CD4-positive, alpha-beta T cell treated with Interleukin-17A for 4 hours (primary cell): Measurements from ENCODE around the gene DTD2.
"Not testable (repeated sequence)": the region's sequence is repeated elsewhere in the genome, so short reads cannot be mapped to it uniquely, and the experiment has no call there.

Experiments
- DNase-seq: peaks from one replicate; pipeline ENCODE4 v3.0.0-alpha.2; 2020; ENCODE audit warnings: mixed read lengths

The DTD2 gene

DNA sequence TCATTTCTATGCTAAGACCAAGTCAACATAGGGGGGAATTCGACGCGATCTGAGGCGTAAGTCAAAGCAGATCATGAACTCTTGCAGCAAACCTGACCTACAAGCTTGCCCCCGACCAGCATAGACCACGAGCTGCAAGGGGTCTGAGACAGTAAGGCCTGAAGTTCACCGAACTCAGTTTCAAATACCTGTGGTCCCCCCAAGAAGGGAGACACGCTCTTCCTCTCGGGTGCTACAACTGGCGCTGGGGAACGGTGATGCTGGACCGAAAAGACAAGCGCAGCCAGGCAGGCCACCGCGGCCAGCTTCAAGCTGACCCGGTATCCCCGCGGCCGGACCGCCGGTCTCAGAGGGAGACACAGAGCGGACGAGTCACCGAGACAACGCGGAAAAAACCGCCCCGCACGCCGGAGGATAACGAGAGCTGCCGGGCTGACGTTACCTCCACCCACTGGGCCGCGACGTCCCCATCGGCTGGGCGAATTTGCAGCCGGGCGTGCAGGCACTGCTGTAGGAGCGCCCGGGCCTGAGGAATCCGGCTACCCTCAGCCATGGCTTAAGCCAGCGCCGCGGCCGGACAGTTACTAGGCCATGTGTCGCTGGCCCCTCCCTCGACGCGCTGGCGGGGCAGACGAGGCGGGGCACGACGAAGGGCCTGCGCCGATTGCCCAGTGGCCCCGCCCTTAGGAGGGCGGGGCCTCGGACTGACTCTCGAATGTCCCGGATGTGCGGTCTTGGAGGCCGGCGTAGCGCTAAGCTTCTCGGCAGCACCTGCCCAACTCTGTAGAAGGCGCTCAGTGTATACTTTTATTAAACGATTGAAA lies at the start of gene DTD2:
Gene DTD2, minus strand, starts transcription at position 666 of the 824 bp plus-strand sequence. Its CDS starts 113 bp downstream, at position 553.
- DNase-seq: peak; percentile 92

DNA sequence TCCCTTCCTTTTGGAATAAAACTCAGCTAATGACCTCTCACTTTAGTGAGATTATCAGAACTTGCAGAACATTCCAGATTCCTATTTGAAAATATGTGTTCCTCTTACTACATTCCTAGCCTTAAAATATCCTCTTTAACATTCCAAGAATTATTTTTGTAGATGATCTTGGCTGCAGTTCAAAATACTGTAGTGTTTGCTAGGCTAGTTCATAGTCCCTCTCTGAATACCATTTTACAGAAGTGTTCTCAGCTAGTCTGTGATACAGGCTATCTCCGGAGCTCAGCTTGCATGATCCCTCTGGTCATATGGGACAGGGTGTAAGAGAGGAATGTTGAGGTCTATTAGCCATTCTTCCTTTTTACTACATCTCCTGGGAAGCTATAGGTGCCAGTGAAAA lies 48.1 kb upstream of the DTD2 start:
- no peak for DNase-seq

DNA sequence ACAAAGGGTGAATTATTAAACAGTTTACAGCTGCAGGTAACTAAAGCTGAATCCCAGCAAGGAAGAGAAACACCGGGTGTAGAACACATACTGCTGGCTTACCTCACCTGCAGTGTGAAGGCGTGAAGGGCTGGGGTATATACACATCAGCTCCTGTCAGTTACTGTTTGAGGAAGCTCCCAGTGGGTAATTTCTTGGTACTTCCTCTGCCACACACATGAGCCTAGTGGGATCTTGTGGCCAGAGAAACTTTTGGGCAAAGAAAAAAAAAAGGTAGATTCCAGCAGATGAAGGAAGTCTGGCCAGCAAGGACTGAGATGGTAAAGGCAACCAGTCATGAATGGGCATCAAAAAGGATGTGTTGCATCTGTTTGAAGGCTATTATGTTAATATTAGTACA lies 44.6 kb upstream of the DTD2 start:
- DNase-seq: no peak

DNA sequence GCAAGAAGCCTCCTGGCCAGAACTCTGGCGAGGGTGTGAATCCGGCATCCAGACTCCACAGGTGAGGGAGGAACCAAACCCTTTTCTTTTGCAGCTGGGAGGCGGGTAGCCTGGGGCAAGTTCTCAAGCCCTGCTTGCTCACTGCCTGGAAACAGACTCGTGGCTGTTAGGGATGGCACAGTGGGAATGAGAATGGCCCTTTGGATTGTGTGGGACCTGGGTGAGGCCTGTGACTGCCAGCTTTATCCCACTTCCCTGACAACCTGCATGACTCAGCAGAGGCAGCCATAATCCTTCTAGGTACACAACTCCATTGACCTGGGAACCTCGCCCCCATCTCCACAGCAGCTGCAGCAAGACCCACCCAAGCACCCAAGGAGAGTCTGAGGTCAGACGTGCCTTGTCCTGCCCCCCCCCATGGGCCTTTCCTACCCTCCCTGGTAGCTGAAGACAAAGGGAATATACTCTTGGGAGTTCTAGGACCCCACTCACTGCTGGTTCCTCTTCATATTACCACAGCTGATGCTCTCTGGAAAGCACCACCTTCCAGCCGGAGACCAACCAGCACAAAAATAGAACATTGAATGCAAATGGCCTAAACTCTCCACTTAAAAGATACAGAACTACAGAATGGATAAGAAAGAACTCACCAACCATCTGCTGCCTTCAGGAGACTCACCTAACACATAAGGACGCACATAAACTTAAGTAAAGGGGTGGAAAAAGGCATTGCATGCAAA lies 35.6 kb upstream of the DTD2 start:
- no peak for DNase-seq

DNA sequence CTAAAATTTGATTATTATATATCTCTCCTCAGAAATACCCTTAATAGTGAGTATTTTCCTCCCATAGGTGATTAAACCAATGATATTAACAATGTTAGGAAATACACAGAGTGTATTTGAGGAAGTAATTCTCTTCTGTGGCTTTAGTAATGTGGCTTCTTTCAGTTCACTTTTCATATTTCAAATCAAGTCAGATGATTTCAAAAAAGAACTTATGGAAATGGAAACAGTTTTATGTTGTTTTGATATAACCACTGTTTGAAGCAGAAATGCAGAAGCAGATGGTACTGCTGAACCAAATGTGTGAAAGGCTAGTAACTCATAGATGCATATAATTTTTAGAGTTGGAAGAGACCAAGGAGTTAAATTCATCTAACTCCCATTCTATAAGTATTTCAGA lies 32.4 kb upstream of the DTD2 start:
- no peak for DNase-seq

DNA sequence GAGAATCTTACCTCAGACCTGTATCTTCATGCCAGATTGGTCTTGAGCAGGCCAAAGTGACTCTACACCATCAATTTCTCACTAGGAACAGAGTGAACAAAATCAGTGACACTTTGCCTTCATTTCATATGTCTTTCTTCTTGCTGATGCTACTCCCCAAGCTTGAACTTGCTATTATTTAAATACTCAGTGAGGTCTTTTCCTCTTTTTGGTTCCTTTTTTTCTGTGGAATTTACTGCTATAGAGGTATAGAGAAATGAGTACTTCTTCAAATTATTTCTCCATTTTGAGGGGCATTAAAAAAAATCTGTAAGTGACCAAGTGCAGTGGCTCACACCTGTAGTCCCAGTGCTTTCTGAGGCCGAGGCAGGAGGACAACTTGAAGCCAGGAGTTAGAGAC lies 30.6 kb upstream of the DTD2 start, which contains the start of gene GPR33:
Gene GPR33, minus strand, starts transcription at position 154 of the 400 bp plus-strand sequence. CDS start 4,074 bp downstream, outside the sequence.
- no peak for DNase-seq

DNA sequence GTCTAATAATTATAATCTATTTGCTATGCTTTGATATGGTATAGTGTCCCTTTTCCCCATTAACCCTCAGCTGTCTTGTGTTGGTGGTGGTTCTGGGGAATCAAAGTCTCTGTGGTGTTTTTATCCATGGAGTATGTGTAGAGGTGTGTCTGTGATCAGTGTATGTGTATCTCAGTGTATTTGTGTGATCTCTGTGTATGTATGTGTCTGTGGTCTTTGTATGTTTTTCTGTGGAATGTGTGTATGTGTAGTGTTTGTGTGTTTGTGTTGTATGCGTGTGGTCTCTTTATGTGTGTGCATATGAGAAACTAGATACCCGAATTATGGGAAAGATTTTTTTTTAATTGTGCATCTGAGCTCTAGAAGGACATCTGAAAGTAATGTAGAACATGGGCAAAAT lies 29.5 kb upstream of the DTD2 start:
- DNase-seq: no peak

DNA sequence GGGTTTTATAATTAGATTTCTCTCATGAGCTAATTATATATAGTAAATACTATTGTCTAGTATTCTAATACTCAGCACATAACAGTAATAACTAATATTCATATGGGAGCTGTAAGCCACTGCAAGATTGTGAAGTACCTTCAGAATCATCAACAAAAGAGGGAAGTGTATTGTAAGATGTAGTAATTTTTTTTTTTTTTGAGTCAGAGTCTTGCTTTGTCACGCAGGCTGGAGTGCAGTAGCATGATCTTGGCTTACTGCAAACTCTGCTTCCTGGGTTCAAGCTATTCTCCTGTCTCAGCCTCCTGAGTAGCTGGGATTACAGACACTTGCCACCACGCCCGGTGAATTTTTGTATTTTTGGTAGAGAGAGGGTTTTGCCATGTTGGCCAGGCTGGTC lies 27.4 kb upstream of the DTD2 start:
- no peak for DNase-seq

DNA sequence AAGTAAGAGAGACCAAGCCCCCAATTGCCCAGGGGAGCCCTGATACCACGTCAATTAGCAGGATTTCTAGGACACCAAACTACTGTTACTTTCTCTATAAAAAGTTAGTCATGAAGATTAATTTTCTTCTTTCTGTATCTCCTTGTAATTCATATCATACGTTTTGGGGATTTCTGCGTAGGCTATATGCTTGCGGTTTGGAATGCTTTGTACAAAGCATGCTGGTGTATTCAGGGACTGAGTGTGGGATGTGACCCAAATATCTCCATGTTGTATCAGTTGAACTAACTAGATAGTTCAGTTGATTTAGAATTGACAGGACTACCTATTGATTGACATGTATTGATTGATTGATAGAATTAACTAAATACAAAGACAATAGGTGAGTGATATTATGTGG lies 22.9 kb upstream of the DTD2 start:
- no peak for DNase-seq

DNA sequence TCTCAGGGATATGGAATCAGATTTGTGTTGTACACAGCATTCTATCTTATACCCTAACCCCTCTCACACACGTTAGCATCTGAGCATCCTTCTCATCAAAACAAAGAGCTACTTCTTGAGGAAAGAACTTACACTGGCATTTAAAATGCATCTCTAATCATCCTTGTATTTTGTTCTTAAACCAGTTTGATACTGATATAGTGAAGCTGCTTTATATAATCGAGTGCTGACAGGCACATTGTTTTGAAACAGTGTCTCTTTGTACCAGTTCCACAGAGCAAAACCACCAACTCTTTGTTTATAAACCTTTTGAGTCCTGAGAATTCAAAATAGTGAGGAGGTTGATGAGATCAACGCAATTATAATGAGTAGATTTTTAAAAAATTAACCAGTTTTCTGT lies 21.7 kb upstream of the DTD2 start:
- no peak for DNase-seq

DNA sequence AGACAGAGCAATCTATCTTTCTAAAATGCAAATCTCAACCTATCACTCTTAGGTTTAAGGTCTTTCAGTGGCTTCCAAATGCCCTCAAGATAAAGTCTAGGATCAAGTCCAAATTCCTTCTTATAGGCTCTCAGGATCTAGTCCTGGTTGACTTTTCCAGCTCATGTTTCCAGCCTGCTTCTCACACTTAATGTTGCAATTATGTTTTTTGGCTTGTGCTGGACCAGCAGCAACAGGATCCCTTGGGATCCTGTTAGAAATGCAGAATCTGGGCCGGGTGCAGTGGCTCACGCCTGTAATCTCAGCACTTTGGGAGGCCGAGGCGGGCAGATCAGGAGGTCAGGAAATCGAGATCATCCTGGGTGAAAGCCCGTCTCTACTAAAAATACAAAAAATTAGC lies 19.9 kb upstream of the DTD2 start:
- no peak for DNase-seq

DNA sequence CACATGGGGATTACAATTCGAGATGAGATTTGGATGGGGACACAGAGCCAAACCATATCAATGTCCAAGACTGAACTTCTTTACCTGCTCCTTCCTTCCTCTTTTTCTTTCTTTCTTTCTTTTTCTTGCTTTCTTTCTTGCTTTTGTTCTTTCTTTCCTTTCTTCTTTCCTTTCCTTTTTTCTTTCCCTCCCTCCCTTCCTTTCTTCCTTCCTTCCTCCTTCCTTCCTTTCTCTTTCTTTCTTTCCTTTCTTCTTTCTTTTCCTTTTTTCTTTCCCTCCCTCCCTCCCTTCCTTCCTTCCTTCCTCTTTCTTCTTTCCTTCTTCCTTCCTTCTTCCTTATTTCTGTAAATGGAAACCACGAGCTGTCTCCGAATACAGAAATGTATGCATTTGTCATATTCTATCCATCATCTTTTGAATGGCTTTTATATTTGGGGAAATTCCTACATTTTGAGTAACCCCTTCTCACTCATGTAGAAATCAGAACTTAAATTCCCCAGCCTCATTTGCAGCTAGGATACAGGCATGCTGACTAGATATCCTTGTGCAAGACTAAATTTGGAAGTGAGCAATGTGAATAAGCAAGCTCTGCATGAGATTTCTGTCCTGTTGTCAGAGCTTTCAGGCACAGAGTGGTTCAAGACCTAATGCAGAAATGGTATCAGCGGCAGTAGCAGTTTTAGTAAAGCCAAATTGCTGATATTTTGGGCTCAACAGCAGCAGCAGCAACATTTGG lies 19.0 kb upstream of the DTD2 start:
- DNase-seq: no peak

DNA sequence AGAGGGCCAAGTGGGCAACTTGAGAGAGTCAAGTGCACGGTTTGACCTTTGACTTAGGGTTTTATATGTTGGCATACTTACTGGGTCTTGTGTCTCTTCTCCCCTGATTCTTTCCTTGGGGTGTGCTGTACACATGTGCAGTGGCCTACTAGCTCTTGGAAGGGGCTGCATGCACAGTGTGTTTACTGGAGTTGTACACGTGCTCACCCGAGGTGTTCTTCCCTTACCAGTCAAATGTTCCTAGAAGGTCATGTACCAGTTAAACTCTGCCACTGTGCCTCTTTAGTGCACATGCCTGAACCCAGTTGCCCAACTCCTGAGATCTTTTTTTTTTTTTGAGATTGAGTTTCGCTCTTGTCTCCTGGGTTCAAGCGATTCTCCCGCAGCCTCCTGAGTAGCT lies 9.2 kb upstream of the DTD2 start:
- no peak for DNase-seq

DNA sequence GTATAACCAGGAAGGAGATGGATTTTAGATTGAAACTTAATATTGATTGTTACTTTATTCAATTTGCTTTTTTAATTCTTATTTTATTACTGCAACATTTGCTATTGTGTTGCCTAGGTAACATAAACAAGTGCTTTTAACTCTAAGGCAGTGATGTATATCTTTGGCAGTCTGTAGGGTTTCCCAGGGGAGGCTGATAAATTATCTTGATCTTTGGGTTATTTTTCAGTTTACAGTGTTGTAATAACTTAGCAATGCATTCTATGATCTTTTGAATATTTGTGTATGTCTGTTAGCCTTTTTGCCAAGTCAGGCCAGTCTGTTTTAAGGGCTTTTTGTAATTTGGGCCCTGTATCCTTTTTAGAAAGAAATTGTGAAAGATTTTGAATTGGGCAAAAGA lies 7.8 kb upstream of the DTD2 start:
- no peak for DNase-seq

DNA sequence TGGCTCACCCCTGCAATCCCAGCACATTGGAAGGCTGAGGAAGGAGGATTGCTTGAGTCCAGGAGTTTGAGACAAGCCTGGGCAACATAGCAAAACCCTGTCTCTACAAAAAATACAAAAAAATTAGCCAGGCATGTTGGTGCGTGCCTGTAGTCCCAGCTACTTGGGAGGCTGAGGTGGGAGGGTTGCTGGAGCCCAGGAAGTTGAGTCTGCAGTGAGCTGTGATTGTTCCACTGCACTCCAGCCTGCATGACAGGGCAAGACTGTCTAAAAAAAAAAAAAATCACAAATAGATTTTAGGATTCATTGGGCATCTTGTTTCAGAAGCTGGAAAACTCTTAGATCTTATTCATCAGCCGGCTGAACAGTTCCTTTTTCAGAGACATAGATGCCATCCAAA lies 5.1 kb upstream of the DTD2 start:
- DNase-seq: not testable (repeated sequence)

DNA sequence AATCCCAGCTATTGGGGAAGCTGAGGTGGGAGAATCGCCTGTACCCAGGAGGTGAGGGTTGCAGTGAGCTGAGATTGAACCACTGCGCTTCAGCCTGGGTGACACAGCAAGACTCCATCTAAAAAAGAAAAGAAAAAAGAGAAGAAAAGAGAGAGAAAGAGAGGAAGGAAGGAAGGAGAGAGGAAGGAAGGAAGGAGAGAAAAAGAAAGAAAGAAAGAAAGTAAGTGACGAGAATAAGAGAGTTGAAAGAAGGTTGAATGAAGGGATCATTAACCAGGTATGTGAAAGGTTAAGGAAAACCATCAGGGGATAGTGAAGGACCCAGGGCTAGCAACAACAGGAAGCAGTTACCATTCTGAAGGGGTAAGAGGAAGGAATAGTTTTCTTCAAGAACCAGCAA lies 4.2 kb upstream of the DTD2 start:
- DNase-seq: no peak

DNA sequence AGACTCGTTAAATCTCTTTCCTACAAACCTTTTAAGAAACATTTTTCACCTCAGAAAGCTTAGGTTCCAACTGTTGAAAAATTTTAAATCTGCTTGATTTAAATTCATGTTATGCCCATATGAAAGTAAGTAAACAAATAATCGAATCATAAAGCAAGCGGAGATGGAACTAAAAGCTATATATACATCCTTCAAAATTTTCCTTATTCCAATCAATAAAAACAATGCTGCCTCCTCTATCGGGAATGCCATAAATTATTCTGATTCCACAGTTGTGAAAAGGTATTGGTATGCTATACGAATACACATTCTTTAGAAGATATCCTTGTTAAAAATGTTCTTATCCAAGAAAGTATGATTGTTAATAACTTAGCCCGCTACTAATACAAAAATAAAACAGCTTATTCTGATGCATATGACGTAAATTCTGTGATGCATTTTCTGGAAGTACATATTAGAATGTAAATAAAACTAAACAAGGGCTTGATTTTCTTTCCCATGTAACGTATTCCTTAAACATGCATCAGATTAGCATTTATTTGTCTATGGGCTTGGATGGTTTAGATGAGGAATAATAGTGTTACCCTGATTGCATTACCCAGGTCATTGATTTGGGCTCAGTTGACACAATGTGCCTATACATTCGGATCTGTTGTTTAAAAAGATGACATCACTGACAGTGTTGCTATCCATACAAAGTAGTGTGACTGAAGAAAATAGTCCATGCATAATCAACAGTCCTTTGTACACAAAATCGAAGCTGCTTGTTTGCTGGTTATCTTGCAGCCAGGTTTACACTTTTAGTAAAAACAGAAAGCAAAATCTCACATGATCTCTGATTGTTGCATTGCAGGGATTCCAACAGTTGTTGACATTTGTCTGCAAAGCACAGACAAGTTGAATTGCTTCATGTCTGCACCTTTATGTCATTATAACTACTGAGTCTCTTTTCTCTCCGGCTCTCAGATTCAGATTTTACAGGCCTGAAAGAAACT lies 656 bp upstream of the DTD2 start:
- no peak for DNase-seq

DNA sequence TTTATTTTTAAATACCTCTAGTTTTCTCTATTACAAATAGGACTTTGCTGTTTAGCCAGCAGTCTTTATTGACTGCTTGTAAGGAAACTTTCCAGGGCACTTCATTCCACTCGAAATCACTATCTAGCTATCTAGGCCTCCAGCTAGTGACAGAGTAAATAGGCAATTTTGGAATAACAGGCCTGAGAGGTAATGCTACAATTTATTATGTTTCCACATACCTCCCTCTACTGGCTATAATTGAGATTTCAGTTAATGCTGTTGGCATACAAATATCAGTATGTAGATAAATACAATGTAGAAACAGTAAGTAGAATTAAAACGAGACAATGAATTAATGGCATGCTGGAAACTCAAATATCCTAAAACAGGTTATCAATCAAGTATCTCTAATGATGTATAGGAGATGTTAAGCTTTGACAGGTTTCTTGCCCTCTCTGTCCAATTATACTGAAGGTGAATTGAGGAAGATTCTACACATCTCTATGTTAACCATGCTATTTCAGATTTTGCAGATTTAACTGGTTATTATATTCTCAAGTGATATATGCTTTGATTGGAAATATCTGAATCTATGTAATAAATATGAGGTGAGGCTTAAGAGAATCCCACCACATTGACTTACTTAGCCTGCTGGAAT lies 7.2 kb downstream of the DTD2 start:
- DNase-seq: no peak

DNA sequence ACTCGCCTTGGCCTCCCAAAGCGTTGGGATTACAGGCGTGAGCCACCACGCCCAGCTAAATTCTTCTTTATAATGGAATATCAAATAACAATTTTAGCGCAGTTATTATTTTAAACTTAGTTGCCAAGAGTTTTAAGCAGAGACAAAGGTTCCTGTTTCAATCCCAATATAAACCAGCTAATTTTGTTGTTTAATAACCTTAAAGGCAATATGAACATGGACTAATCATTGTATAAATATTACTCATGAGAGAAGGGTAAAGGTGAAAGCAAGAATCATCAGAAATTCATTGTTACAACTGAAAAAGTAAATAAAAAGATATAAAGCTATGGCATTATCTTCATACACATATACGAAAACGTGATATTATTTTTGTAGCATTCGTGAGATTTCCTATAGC lies 8.2 kb downstream of the DTD2 start:
- DNase-seq: no peak

DNA sequence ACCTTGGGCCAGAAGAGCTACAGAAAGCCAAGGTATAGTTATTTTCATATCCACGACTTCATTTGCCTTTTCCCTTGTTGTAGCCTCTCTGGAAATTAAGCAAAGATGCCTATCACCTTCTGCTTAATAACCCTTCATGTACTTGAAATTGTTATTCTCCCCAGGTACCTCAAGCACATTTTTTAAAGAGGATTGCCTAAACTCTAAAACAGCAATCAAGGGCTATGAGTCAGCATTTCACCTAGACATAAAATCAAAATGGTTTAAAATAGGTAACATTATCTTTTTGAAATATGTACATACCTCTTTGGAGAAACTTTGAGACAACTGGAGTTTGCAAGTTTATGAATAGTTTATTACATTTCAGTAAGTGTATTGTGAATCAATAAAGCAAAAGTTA lies 11.6 kb downstream of the DTD2 start:
- DNase-seq: no peak

DNA sequence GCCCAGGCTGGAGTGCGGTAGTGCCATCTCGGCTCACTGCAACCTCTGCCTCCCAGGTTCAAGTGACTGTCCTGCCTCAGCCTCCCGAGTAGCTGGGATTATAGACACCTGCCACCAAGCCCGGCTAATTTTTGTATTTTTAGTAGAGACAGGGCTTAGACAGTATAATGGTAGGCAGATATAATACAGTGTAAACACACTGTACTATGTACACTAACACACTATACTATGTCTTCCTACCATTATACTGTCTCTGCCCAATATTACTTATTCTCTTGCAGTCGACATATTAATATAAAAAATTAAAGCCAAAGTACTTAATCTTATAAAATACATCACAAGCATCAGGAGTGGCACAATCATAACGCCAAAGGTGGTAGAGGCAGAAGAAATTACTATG lies 15.0 kb downstream of the DTD2 start:
- no peak for DNase-seq
